AG04449 (cell line): ENCODE results near the gene UTP20.
A peak's percentile ranks its signal among the peaks of the same experiment; 100 is the strongest.

Source experiments
- CTCF ChIA-PET: fragments of 350-600 bp; formaldehyde crosslinking; extraction: SDS; loops from one replicate; lab custom pipeline; 2021; ENCODE audit warnings: antibody characterized with exemption; lab: Yijun Ruan, JAX
- POLR2A ChIA-PET: fragments of 400-600, 350-600 bp; formaldehyde crosslinking; extraction: SDS; loops from one replicate; lab custom pipeline; 2020; ENCODE audit warnings: antibody characterized with exemption, inconsistent platforms; lab: Yijun Ruan, JAX
- DNase-seq: peaks from one replicate; pipeline ENCODE4 v3.0.0-alpha.2; 2010; ENCODE audit warnings: low read depth, low spot score
- H3K4me3 ChIP-seq: 2 replicates; pipeline ENCODE4 v1.5.1; 2011; ENCODE audit warnings: low read depth, mild to moderate bottlenecking, control low read depth, low read length
- CTCF ChIP-seq: IDR thresholded peaks from one replicate; pipeline ENCODE4 v1.5.1; 2011; ENCODE audit warnings: mild to moderate bottlenecking, moderate library complexity, low read length, control low read depth, inconsistent platforms; ENCODE audit not compliant: insufficient read depth; ENCODE audit errors: missing control alignments

Gene UTP20

DNA sequence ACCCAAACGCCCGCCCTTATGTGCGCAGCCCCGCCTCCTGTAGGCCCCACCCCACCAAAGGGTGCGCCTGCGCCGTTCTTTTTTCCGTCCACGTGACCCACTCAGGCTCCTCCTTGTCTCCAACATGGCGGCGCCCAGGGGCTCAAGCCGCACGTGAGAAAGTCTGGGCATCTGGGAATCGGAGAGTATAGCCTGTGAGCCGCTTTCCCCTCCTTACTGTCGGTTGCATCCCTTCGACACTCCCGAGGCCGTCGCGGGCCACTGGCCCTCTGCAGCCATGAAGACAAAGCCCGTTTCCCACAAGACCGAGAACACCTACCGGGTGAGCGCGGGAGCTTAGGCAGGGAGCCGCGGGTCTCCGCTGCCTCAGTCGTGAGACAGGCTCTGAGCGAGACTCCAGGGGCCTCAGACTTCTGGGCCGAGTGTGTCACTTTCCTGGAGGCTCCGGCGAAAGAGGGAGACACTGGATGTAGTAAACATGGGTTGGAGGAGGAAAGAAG lies at the start of gene UTP20:
UTP20 (plus strand) TSS at position 100 of the 500 bp plus-strand sequence; CDS start at position 278, 178 bp downstream.
- POLR2A ChIA-PET, result no interaction called here
- TF ChIP-seq CTCF, result no peak
- CTCF ChIA-PET, result no interaction called here
- peak within 1 kb of the TSS; percentile 91 for H3K4me3 ChIP-seq
- DNase-seq, result peak; percentile 23

- POLR2A ChIA-PET, result no interaction called here
- H3K4me3 ChIP-seq, result no peak overlapping the region
- DNase-seq, result peak; percentile 50
- CTCF ChIA-PET, result no interaction called here
- TF ChIP-seq CTCF, result no peak
These were observed 49.4 kb upstream of the UTP20 start for GRCh38 chr12:101230547-101230946.

GRCh38 chr12:101231636-101232035 lies 48.3 kb upstream of the UTP20 start:
- no peak for TF ChIP-seq CTCF
- CTCF ChIA-PET, result no interaction called here
- DNase-seq, result no peak
- no peak overlapping the region for H3K4me3 ChIP-seq
- POLR2A ChIA-PET, result no interaction called here

- CTCF ChIA-PET, result no interaction called here
- no peak for TF ChIP-seq CTCF
- POLR2A ChIA-PET, result no interaction called here
These were observed 44.2 kb upstream of the UTP20 start for GRCh38 chr12:101235686-101236085.

GRCh38 chr12:101238306-101238705 lies 41.6 kb upstream of the UTP20 start:
- no peak overlapping the region for H3K4me3 ChIP-seq
- DNase-seq, result no peak
- ChIA-PET CTCF (no interaction called here), POLR2A (no interaction called here)
- no peak for TF ChIP-seq CTCF

More at GRCh38 chr12:101235686-101236085, 44.2 kb upstream of the UTP20 start:
- no peak overlapping the region for H3K4me3 ChIP-seq
- DNase-seq, result no peak

- ChIA-PET CTCF (no interaction called here), POLR2A (no interaction called here)
- no peak for TF ChIP-seq CTCF
- no peak for DNase-seq
- no peak overlapping the region for H3K4me3 ChIP-seq
These were observed 41.0 kb upstream of the UTP20 start for GRCh38 chr12:101238800-101239329.
